ENCODE data around the gene CTU2. TPM values are rescaled to one million over a fixed set of nuclear protein-coding genes. Genes with fewer than 3 reads are reported as not detected.

CTU2 gene
- total RNA-seq, 4 donors from 2014 or later: 7.7 to 21.2 (median 13.6) TPM

DNA sequence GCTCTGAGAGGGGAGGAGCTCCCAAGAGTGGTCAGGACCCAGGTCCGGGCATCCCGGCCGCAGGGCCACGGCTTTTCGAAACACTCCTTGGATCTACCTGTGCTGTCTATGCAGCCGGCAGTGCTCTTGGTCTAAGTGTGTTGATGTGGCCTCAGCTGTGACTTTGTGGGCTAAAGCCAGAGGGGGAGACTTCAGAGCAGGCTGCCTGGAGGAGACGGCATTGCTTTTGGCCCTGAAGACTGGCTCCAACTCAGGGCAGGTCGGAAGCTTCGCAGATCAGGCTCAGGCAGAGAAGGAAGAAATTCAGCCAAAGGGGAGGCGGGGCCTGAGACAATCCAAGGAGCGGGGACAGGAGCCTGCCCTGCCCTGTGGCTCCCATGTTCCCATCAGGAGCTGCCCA, 47.3 kb downstream of the CTU2 start:
- TF ChIP-seq POLR2A (IDR thresholded peaks at IDR 0.05): no peak
- no peak for TF ChIP-seq CTCF (IDR thresholded peaks at IDR 0.05)

DNA sequence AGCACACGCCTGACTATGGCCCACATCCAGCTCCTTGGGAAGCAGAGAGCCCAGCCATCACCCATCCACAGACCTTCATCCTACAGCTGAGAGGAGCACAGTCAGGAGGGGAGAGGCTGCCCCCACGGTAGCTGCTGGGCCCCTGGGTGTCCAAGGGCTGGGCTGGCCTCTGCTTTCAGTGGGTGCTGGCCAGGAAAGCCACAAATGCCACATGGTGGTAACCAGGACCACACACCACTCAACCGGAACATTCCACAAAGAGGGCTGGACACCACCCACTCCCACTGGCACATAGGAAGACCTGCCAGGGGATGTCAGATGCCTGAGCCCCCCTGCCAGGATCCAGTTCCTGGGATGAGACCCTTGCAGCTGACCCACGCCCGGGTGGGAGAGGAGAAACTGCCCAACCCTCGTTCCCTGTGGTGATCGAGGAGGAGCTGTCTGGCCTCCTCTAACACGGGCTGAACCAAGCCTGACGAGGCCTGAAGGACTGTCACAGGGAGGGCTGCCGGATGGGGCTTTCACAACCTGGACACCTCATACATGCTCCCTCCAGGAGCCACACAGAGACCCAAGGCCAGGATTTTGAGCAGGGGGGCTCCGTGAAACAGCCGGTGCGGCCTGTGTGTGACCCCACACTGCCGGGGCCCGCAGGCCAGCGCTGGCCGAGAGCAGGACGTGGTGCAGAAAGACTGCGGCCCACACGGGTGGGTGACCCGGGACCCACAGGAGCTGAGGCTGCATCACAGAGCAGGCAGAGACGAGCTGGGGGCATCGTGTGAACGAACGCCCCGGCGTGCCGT, 48.0 kb downstream of the CTU2 start:
- Histone ChIP-seq H3K4me3 (replicated peaks in 1 of 3) (no peak overlapping the region), H3K36me3 (no peaks in the 10 kb centered on the region), H3K9me3 (no peaks in the 10 kb centered on the region), H3K27me3 (no peaks in the 10 kb centered on the region), H3K4me1 (peaks cover 10 to 18% of the 10 kb centered on the region in 2 donors), H3K27ac (no peak overlapping the region)
- TF ChIP-seq POLR2A (IDR thresholded peaks at IDR 0.05): no peak
- no peak for TF ChIP-seq CTCF (IDR thresholded peaks at IDR 0.05)
- intact Hi-C loops (cut with DNase I): no loop called here
- whole genome bisulfite sequencing, 2 donors: 79 to 93% methylated on average over 8 to 16 of the region's 28 CpGs
- DNase-seq: no peak

More for the DNA sequence above, 47.3 kb downstream of the CTU2 start:
- Histone ChIP-seq H3K4me1 (peaks cover 8 to 11% of the 10 kb centered on the region in 2 donors), H3K36me3 (no peaks in the 10 kb centered on the region), H3K4me3 (replicated peaks in 1 of 3) (no peak overlapping the region), H3K27me3 (no peaks in the 10 kb centered on the region), H3K27ac (no peak overlapping the region), H3K9me3 (no peaks in the 10 kb centered on the region)
- 84 to 90% methylated on average over 8 to 11 of the region's 11 CpGs for WGBS, 2 donors
- no peak for DNase-seq
- intact Hi-C loops (cut with DNase I): no loop called here

DNA sequence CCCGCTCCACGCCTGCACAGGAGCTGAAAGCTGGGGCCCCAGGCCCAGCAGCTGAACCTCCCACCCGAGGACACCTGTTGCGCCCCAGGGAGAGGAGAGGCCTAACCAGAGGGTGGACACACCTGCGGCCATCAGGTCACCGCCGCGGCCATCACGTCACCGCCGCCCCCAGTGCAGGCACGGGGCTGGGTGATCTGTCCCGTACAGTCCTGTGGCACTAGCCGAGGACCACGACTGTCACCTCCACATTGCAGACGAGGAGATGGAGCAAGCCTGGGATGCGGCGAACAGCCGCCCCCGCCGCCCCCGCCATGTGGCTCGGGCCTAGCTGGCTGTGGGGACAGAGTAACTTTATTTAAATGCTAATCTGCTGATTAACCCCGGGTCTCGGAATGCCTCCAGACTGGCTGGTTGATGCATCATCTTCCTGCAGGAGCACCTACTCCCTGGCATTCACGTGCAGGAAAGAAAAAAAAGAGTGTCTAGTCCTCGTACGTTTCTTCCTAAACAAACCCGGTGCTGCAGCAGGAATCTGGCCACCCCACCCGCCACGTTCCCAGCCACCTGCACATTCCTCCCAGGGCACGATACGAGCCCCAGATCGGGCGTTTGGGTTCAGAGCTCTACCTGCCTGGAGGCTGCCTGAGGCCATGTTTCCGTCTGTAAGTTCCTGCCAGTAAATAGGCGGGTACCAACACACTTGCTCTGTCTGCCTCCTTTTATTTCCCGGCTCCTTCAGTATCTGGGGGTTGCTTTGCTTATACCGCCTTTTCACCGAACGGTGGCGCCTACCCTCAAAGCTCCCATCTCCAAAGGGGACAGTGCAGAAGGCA, 48.8 kb downstream of the CTU2 start:
- no peak overlapping the region for H3K27ac ChIP-seq
- TF ChIP-seq POLR2A (IDR thresholded peaks at IDR 0.05) (no peak), CTCF (IDR thresholded peaks at IDR 0.05) (peak in 3 of 6 experiments; percentile 18 to 23 (median 21))
- H3K36me3 ChIP-seq: no peaks in the 10 kb centered on the region
- H3K27me3 ChIP-seq: no peaks in the 10 kb centered on the region
- no peak overlapping the region for H3K4me3 ChIP-seq (replicated peaks in 1 of 3)
- WGBS, 2 donors: 74 to 83% methylated on average over 22 to 23 of the region's 42 CpGs
- peaks cover 14 to 26% of the 10 kb centered on the region in 2 donors for H3K4me1 ChIP-seq
- no peak for DNase-seq
- no peaks in the 10 kb centered on the region for H3K9me3 ChIP-seq
- intact Hi-C loops (cut with DNase I): no loop called here

DNA sequence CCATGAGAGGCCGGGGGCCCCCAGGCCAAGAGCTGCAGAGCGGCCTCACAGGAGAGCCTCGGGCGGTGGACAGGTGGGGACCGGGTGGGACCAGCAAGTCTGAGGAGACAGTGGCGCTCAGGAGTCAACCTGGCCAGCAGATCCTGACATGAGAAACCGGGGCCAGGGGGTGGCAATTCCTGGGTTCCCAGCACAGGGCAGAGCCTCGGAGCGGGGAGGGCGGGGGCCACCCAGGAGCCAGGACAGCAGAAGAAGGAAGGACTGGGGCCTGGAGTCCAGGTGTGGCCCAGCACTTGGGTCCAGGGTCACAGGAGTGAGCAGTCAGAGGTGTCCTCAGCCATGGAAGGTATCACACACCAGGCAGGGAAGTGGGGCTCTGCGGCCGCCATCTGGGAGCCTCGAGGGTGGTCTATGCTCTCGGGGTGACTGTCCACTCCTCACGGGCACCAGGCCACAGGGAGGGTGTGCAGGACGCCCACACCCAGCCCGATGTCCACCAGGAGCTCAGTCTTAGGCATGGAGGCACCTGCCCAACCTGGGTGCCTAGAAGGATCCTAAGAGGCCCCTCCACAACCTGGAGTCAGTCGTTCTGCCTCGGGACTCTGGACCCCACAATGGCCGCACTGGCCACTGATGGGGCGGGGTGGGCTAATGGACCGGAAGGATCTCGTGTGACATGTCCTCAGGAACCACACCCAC, 49.6 kb downstream of the CTU2 start:
- Histone ChIP-seq H3K36me3 (no peaks in the 10 kb centered on the region), H3K4me3 (replicated peaks in 1 of 3) (no peak overlapping the region), H3K27me3 (no peaks in the 10 kb centered on the region), H3K9me3 (no peaks in the 10 kb centered on the region), H3K27ac (no peak overlapping the region), H3K4me1 (peaks cover 22 to 34% of the 10 kb centered on the region in 2 donors)
- TF ChIP-seq CTCF (IDR thresholded peaks at IDR 0.05): no peak
- TF ChIP-seq POLR2A (IDR thresholded peaks at IDR 0.05): no peak
- intact Hi-C loops (cut with DNase I): no loop called here
- DNase-seq: no peak
- 91 to 93% methylated on average over 16 to 20 of the region's 23 CpGs for WGBS, 2 donors

Measured in thyroid gland (tissue), 4 donors.